NCI-H1436 (cell line): ENCODE measurements around the gene PPP2R2C.

Experiments
- DNase-seq: peaks from one replicate; lab custom pipeline; 2025; lab: John Stamatoyannopoulos, UW

Gene PPP2R2C

GRCh38 chr4:6378493-6379445, 93.6 kb downstream of the PPP2R2C start:
- no peak for DNase-seq

GRCh38 chr4:6377626-6378492, 94.6 kb downstream of the PPP2R2C start:
- no peak for DNase-seq

- DNase-seq = no peak
These were observed 96.7 kb downstream of the PPP2R2C start for GRCh38 chr4:6375620-6376295.

- no peak for DNase-seq
These were observed 97.8 kb downstream of the PPP2R2C start for GRCh38 chr4:6374575-6374974.

- DNase-seq = no peak
These were observed 98.6 kb downstream of the PPP2R2C start for GRCh38 chr4:6373541-6374410.

- DNase-seq = no peak
These were observed 99.5 kb downstream of the PPP2R2C start for GRCh38 chr4:6372649-6373525.

- no peak for DNase-seq
These were observed 100.6 kb downstream of the PPP2R2C start for GRCh38 chr4:6371812-6372211.

GRCh38 chr4:6371271-6371670, 101.1 kb downstream of the PPP2R2C start:
- no peak for DNase-seq

GRCh38 chr4:6369924-6370645, 102.3 kb downstream of the PPP2R2C start:
- DNase-seq = no peak

GRCh38 chr4:6369511-6369910, 102.9 kb downstream of the PPP2R2C start:
- no peak for DNase-seq

- no peak for DNase-seq
These were observed 103.4 kb downstream of the PPP2R2C start for GRCh38 chr4:6369035-6369434.

GRCh38 chr4:6368601-6369000, 103.8 kb downstream of the PPP2R2C start:
- no peak for DNase-seq

GRCh38 chr4:6368096-6368495, 104.3 kb downstream of the PPP2R2C start:
- DNase-seq = no peak

- DNase-seq = no peak
These were observed 105.0 kb downstream of the PPP2R2C start for GRCh38 chr4:6367371-6367851.

- DNase-seq = no peak
These were observed 105.8 kb downstream of the PPP2R2C start for GRCh38 chr4:6366581-6366980.

- DNase-seq = no peak
These were observed 106.8 kb downstream of the PPP2R2C start for GRCh38 chr4:6365545-6366086.

GRCh38 chr4:6364581-6364980, 107.8 kb downstream of the PPP2R2C start:
- no peak for DNase-seq

GRCh38 chr4:6364146-6364545, 108.3 kb downstream of the PPP2R2C start:
- DNase-seq = no peak

- DNase-seq = no peak
These were observed 109.5 kb downstream of the PPP2R2C start for GRCh38 chr4:6362896-6363295.
